AG04450 (cell line): ENCODE data around the gene NCDN. TPM values are rescaled to one million over a fixed set of nuclear protein-coding genes. Genes with fewer than 3 reads are reported as not detected.

ENCODE experiments used
- CTCF ChIA-PET: fragments of 300-600, 350-600 bp; formaldehyde crosslinking; extraction: SDS; loops from one replicate; lab custom pipeline; 2022; ENCODE audit warnings: antibody characterized with exemption, inconsistent platforms; lab: Charles Lee
- POLR2A ChIA-PET: fragments of 350-600 bp; formaldehyde crosslinking; extraction: SDS; loops from one replicate; lab custom pipeline; 2021; ENCODE audit warnings: antibody characterized with exemption, inconsistent platforms; lab: Yijun Ruan, JAX
- DNase-seq: peaks from one replicate; pipeline ENCODE4 v3.0.0-alpha.2; 2011; ENCODE audit warnings: low read depth, low spot score
- H3K27ac ChIP-seq: one replicate; pipeline ENCODE4 v1.5.1; 2012; ENCODE audit warnings: low read depth, low read length, control low read depth
- H3K27me3 ChIP-seq: one replicate; pipeline ENCODE4 v1.6.0; 2012; ENCODE audit warnings: low read length; ENCODE audit not compliant: control insufficient read depth, insufficient read depth
- H3K4me3 ChIP-seq: 2 replicates; pipeline ENCODE4 v1.5.1; 2011; ENCODE audit warnings: mild to moderate bottlenecking, low read depth, low read length, control low read depth
- H3K9me3 ChIP-seq: 2 replicates; pipeline ENCODE4 v1.5.1; 2012; ENCODE audit warnings: low read length; ENCODE audit not compliant: control insufficient read depth, insufficient read depth
- polyA minus RNA-seq: library from RNA; depleted of rRNA, polyadenylated mRNA; stranded (reverse); fragments of >200 nt; gene quantifications from 2 replicates; pipeline ENCODE4 v1.2.3, GENCODE V29; 2011; rRNA and poly(A)+ RNA removed
- polyA plus RNA-seq: library from polyadenylated mRNA; depleted of rRNA; stranded (reverse); fragments of >200 nt; gene quantifications from 2 replicates; pipeline ENCODE4 v1.2.3, GENCODE V29; 2011; rRNA removed
- TF ChIP-seq, protein P1 (sequence below): IDR thresholded peaks from 2 replicates; pipeline ENCODE4 v1.5.1; 2011; ENCODE audit warnings: low read depth, low read length, control low read depth, inconsistent platforms

The NCDN gene, protein sequence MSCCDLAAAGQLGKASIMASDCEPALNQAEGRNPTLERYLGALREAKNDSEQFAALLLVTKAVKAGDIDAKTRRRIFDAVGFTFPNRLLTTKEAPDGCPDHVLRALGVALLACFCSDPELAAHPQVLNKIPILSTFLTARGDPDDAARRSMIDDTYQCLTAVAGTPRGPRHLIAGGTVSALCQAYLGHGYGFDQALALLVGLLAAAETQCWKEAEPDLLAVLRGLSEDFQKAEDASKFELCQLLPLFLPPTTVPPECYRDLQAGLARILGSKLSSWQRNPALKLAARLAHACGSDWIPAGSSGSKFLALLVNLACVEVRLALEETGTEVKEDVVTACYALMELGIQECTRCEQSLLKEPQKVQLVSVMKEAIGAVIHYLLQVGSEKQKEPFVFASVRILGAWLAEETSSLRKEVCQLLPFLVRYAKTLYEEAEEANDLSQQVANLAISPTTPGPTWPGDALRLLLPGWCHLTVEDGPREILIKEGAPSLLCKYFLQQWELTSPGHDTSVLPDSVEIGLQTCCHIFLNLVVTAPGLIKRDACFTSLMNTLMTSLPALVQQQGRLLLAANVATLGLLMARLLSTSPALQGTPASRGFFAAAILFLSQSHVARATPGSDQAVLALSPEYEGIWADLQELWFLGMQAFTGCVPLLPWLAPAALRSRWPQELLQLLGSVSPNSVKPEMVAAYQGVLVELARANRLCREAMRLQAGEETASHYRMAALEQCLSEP
- 16.7 and 22.6 TPM in 2 replicates for polyA plus RNA-seq
- polyA minus RNA-seq = 18.3 and 26.8 TPM in 2 replicates

DNA sequence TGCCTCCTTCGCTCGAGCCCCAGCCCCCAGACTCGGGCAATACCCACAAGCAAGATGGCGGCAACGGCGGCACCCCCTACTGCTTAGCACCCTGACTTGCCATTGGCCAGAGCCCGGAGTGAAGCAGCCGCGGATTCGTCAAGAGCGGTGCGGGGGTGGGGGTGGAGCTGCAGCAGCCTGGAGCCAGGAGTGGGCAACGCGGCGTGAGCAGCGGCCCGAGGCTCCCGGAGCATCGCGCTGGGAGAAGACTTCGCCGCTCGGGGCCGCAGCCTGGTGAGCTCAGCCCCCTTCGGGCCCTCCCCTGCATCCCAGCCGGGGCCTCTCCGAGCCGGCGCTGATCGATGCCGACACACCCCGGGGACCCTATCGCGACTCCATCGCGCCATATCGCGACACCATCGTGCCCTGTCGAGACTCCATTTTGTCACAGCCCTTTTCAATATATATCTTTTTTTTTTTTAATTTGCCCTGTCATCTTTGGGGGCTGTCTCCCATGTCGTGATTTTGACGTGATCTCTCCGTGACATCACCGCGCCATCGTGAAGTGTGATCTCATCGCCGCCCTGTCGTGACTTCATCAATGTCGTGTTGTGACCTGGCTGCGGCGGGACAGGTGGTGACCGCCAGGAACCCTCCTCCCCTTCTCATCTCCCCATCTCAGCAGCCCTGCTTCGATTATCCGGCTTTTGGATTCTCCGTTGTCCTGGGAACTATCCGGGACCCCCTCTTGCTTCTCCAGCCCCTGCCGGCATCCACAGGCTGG lies at the start of gene NCDN:
Gene NCDN (plus strand): TSS at position 189 of the 763 bp plus-strand sequence. CDS start 392 bp downstream, at position 581.
- H3K27me3 ChIP-seq = no peaks in the 10 kb centered on the region
- peak within 1 kb of the TSS; percentile 96 for H3K4me3 ChIP-seq
- H3K9me3 ChIP-seq = peaks cover 4% of the 10 kb centered on the region; the same call in 1 of the 2 replicates
- POLR2A ChIA-PET = interaction anchor here (0.5 to 2.1 kb wide), 9 partner anchors 15 to 1614 kb away, joined by 3 to 16 read pairs (median 5); partner anchors contain the start of genes CLSPN and TFAP2E
- TF ChIP-seq, protein P1, sequence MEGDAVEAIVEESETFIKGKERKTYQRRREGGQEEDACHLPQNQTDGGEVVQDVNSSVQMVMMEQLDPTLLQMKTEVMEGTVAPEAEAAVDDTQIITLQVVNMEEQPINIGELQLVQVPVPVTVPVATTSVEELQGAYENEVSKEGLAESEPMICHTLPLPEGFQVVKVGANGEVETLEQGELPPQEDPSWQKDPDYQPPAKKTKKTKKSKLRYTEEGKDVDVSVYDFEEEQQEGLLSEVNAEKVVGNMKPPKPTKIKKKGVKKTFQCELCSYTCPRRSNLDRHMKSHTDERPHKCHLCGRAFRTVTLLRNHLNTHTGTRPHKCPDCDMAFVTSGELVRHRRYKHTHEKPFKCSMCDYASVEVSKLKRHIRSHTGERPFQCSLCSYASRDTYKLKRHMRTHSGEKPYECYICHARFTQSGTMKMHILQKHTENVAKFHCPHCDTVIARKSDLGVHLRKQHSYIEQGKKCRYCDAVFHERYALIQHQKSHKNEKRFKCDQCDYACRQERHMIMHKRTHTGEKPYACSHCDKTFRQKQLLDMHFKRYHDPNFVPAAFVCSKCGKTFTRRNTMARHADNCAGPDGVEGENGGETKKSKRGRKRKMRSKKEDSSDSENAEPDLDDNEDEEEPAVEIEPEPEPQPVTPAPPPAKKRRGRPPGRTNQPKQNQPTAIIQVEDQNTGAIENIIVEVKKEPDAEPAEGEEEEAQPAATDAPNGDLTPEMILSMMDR = no peak
- CTCF ChIA-PET = interaction anchor here (1.3 to 5.3 kb wide), 5 partner anchors 11 to 169 kb away, joined by 3 to 57 read pairs (median 16); no protein-coding TSS in a partner anchor
- DNase-seq = peak; percentile 95
- peak within 1 kb of the TSS; percentile 95 for H3K27ac ChIP-seq

DNA sequence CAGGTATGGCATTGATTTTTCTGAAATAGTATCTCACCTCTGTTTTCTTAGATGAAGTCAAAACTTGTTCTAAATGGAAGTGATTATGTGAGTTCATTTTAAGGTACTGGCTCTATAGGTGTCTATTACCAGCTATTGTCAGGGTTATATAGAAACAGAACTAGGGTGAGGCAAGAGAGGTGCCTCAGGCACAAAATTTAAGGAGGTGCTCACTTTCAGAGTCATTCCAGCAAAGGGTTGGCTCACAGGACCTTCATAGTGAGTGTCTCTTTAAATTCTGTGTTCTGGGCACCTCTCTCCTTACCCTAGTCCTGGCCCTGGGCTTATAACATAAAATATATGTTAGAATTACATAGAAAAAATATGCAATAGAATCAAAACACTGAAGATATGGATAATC lies 49.7 kb upstream of the NCDN start:
- CTCF ChIA-PET = interaction anchor here (0.9 kb wide), 1 partner anchor 9 kb away, joined by 3 read pairs; no protein-coding TSS in a partner anchor
- Histone ChIP-seq H3K27ac (no peak overlapping the region), H3K4me3 (no peak overlapping the region), H3K9me3 (no peaks in the 10 kb centered on the region), H3K27me3 (no peaks in the 10 kb centered on the region)
- no peak for DNase-seq
- POLR2A ChIA-PET = no interaction called here
- TF ChIP-seq, protein P1 = no peak

DNA sequence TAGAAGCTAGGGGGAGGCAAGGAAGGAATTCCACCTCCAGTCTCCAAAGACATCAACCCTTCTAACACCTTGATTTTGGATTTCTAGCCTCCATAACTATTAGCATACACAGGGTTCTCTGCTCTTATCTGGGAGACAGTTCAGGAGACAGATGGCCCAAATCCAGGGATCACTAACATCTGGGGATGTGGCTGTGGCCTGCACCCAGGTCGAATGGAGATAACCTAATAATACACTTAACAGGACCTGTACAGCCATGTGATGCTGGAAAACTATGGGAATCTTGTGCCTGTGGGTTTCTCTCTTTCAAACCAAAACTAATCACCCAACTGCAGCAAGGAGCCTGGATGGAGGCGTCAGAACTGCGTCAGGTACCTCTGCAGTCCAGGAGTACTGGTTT lies 48.0 kb upstream of the NCDN start:
- no peak overlapping the region for H3K27ac ChIP-seq
- H3K9me3 ChIP-seq = no peaks in the 10 kb centered on the region
- ChIA-PET CTCF (interaction anchor here (0.6 to 0.8 kb wide), 2 partner anchors 12 to 124 kb away, joined by 3 read pairs; no protein-coding TSS in a partner anchor), POLR2A (no interaction called here)
- H3K4me3 ChIP-seq = no peak overlapping the region
- H3K27me3 ChIP-seq = no peaks in the 10 kb centered on the region
- TF ChIP-seq, protein P1 = no peak
- DNase-seq = no peak

DNA sequence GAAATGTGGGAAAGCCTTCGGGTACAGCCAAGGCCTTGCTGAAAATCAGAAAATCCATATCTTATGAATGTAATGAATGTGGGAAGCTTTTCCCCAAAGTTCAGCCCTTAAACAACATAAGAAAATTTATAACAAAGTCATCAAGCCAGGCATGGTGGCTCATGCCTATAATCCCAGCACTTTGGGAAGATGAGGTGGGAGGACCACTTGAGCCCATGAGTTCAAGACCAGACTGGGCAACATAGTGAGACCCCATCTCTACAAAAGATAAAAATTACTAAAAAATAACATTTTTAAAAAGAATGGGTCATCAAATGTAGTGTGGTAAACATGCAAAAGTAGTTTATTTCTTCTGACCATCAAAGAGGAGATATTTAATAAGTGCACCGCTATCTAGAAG lies 46.3 kb upstream of the NCDN start:
- POLR2A ChIA-PET = no interaction called here
- no peak for DNase-seq
- H3K27ac ChIP-seq = no peak overlapping the region
- TF ChIP-seq, protein P1 = no peak
- CTCF ChIA-PET = no interaction called here
- no peak overlapping the region for H3K4me3 ChIP-seq
- no peaks in the 10 kb centered on the region for H3K27me3 ChIP-seq
- no peaks in the 10 kb centered on the region for H3K9me3 ChIP-seq
